ENCODE data around the gene CFAP210. TPM values are rescaled to one million over a fixed set of nuclear protein-coding genes. Genes with fewer than 3 reads are reported as not detected.

CFAP210 gene
- total RNA-seq, 1 experiment from 2014 or later: 0.94 TPM

DNA sequence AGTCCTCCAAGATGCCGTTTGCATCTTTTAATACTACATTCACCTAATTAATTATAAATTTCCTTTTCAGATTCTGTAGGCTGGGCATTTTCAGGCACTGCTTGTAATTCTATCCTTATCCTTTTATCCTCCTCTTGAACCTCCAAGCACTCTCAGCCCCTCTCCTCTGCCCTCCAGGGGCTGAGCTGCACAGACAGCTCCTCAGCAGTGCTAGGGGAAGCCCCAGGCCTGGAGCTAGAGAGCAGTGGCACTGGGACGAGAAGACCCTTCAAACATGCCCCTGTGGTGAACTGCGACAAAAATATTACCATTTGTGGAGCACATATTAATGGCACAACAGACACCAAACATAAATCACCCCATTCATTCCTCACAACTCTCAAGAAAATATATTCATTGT is 32.9 kb downstream of the CFAP210 start:
- H3K4ac ChIP-seq (ENCODE audit: low read depth, low read length): no peak overlapping the region
- DNase-seq: no peak
- no peak overlapping the region for H2BK12ac ChIP-seq (ENCODE audit: insufficient read length, low read depth, low read length)
- H3K79me2 ChIP-seq (ENCODE audit: insufficient read depth, low read length): no peaks in the 10 kb centered on the region
- no peaks in the 10 kb centered on the region for H3K27me3 ChIP-seq (ENCODE audit: insufficient read depth, low read length)
- no peaks in the 10 kb centered on the region for H3K4me1 Mint-ChIP-seq
- H3K27ac ChIP-seq (ENCODE audit: insufficient read length, low read depth, low read length): no peak overlapping the region
- no peak overlapping the region for H4K8ac ChIP-seq (replicated peaks; ENCODE audit: insufficient read length, low read depth, low read length)
- no peaks in the 10 kb centered on the region for H3K9me3 Mint-ChIP-seq
- H3K36me3 Mint-ChIP-seq (ENCODE audit: insufficient read depth in 1 of 3, low read depth in 3 of 3): no peaks in the 10 kb centered on the region
- H3K18ac ChIP-seq (ENCODE audit: insufficient read length, low read depth, low read length): no peak overlapping the region
- no peak overlapping the region for H3K9ac ChIP-seq (ENCODE audit: extremely low read depth, insufficient read length, low read length)
- no peak overlapping the region for H2BK15ac ChIP-seq (ENCODE audit: low read depth, low read length)
- no peaks in the 10 kb centered on the region for H3K23me2 ChIP-seq (ENCODE audit: insufficient read length, low read depth, low read length, poor library complexity, severe bottlenecking)
- H3T11ph ChIP-seq (ENCODE audit: low read length): no peak overlapping the region
- H2AFZ ChIP-seq (ENCODE audit: low read length): no peak overlapping the region
- no CpG with 5 or more reads among the region's 3 CpGs for WGBS (ENCODE audit: extremely low coverage, insufficient read length, low lambda C conversion rate)
- no peak overlapping the region for H3K23ac ChIP-seq (ENCODE audit: insufficient read length, low read depth, low read length)
- H3K79me1 ChIP-seq (ENCODE audit: insufficient read depth, low read depth, low read length, poor library complexity, severe bottlenecking): no peaks in the 10 kb centered on the region
- H3K9me3 ChIP-seq (ENCODE audit: control insufficient read depth, low read depth, low read length): no peaks in the 10 kb centered on the region
- H2AK5ac ChIP-seq (ENCODE audit: insufficient read length, low read length): no peak overlapping the region
- H3K14ac ChIP-seq (ENCODE audit: insufficient read depth, low read length): no peak overlapping the region
- no peak overlapping the region for H4K5ac ChIP-seq (ENCODE audit: insufficient read length, low read depth, low read length)
- H2BK5ac ChIP-seq (ENCODE audit: insufficient read length, low read length): no peak overlapping the region
- TF ChIP-seq, protein P1, sequence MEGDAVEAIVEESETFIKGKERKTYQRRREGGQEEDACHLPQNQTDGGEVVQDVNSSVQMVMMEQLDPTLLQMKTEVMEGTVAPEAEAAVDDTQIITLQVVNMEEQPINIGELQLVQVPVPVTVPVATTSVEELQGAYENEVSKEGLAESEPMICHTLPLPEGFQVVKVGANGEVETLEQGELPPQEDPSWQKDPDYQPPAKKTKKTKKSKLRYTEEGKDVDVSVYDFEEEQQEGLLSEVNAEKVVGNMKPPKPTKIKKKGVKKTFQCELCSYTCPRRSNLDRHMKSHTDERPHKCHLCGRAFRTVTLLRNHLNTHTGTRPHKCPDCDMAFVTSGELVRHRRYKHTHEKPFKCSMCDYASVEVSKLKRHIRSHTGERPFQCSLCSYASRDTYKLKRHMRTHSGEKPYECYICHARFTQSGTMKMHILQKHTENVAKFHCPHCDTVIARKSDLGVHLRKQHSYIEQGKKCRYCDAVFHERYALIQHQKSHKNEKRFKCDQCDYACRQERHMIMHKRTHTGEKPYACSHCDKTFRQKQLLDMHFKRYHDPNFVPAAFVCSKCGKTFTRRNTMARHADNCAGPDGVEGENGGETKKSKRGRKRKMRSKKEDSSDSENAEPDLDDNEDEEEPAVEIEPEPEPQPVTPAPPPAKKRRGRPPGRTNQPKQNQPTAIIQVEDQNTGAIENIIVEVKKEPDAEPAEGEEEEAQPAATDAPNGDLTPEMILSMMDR (conservative IDR thresholded peaks at IDR 0.05): no peak
- no peaks in the 10 kb centered on the region for H4K20me1 ChIP-seq (ENCODE audit: control insufficient read depth, insufficient read depth, insufficient read length)
- H3K4me2 ChIP-seq (ENCODE audit: insufficient read depth, insufficient read length, low read length): no peak overlapping the region
- no peak overlapping the region for H3K56ac ChIP-seq (ENCODE audit: insufficient read length, low read depth, low read length)
- no peak overlapping the region for H3K27ac Mint-ChIP-seq
- no peak overlapping the region for H2BK20ac ChIP-seq (ENCODE audit: low read depth, low read length, poor library complexity, severe bottlenecking)
- H3K4me1 ChIP-seq (ENCODE audit: insufficient read depth, low read length): no peaks in the 10 kb centered on the region
- H4K91ac ChIP-seq (ENCODE audit: insufficient read length, low read depth, low read length): no peak overlapping the region
- H3K27me3 Mint-ChIP-seq (ENCODE audit: low read depth): no peaks in the 10 kb centered on the region
- H3K4me3 Mint-ChIP-seq: no peak overlapping the region
- H2BK120ac ChIP-seq (ENCODE audit: low read depth, low read length, poor library complexity, severe bottlenecking): no peak overlapping the region

Data from H9 (cell line).